Keratinocyte (primary cell): ENCODE results near the gene TAF4B. TPM values are rescaled to one million over a fixed set of nuclear protein-coding genes. Genes with fewer than 3 reads are reported as not detected.
A peak's percentile ranks its signal among the peaks of the same experiment; 100 is the strongest.

Experiments used
- DNase-seq: peaks from one replicate; pipeline ENCODE4 v3.0.0-alpha.2; 2011; ENCODE audit warnings: low read depth, missing footprints, low spot score
- FAIRE-seq: peaks from 2 replicates; lab custom pipeline; 2011; peaks lifted over from hg19 to GRCh38; lab: Jason Lieb, UNC
- H2AFZ ChIP-seq: 2 replicates; pipeline ENCODE4 v1.6.0; 2012; ENCODE audit warnings: low read length, control low read depth, inconsistent platforms; ENCODE audit not compliant: control insufficient read depth
- H3K27ac ChIP-seq: 2 replicates; pipeline ENCODE4 v1.5.1; 2011; ENCODE audit warnings: low read length; ENCODE audit not compliant: control insufficient read depth, insufficient read depth
- H3K27me3 ChIP-seq: 3 replicates; pipeline ENCODE4 v1.6.0; 2011; ENCODE audit warnings: low read length; ENCODE audit not compliant: control insufficient read depth, insufficient read depth; ENCODE audit errors: extremely low read depth
- H3K36me3 ChIP-seq, 2 experiments: 2 replicates in 1 of 2; 3 replicates in 1 of 2; pipeline ENCODE4 v1.5.1; 2011; ENCODE audit warnings: low read length in 2 of 2, mild to moderate bottlenecking in 1 of 2; ENCODE audit not compliant: control insufficient read depth in 2 of 2, insufficient read depth in 2 of 2; ENCODE audit errors: extremely low read depth in 1 of 2
- H3K4me1 ChIP-seq: 3 replicates; pipeline ENCODE4 v1.5.1; 2011; ENCODE audit warnings: low read length; ENCODE audit not compliant: control insufficient read depth, insufficient read depth; ENCODE audit errors: extremely low read depth
- H3K4me2 ChIP-seq: 3 replicates; pipeline ENCODE4 v1.6.0; 2011; ENCODE audit warnings: low read depth, low read length; ENCODE audit not compliant: control insufficient read depth, insufficient read depth; ENCODE audit errors: extremely low read depth
- H3K4me3 ChIP-seq, 3 experiments: fragments of 200-600 bp in 1 of 3; sonication (generic) in 1 of 3; 2 replicates in 2 of 3; 3 replicates in 1 of 3; pipeline ENCODE4 v1.5.1; 2011 to 2016; ENCODE audit warnings: low read length in 3 of 3, mild to moderate bottlenecking in 3 of 3, control low read depth in 2 of 3, inconsistent platforms in 1 of 3, low read depth in 1 of 3, mixed read lengths in 1 of 3, mixed run types in 1 of 3, moderate library complexity in 1 of 3; ENCODE audit not compliant: control insufficient read depth in 2 of 3, insufficient read depth in 2 of 3; ENCODE audit errors: extremely low read depth in 1 of 3
- H3K79me2 ChIP-seq: 2 replicates; pipeline ENCODE4 v1.6.0; 2012; ENCODE audit warnings: low read length; ENCODE audit not compliant: control insufficient read depth, insufficient read depth
- H3K9ac ChIP-seq: 3 replicates; pipeline ENCODE4 v1.6.0; 2011; ENCODE audit warnings: low read length; ENCODE audit not compliant: control insufficient read depth, insufficient read depth; ENCODE audit errors: extremely low read depth
- H3K9me1 ChIP-seq: 3 replicates; pipeline ENCODE4 v1.6.0; 2011; ENCODE audit warnings: low read length; ENCODE audit not compliant: control insufficient read depth, insufficient read depth; ENCODE audit errors: extremely low read depth
- H3K9me3 ChIP-seq: 2 replicates; pipeline ENCODE4 v1.5.1; 2012; ENCODE audit warnings: low read depth, low read length; ENCODE audit not compliant: control insufficient read depth
- H4K20me1 ChIP-seq: 3 replicates; pipeline ENCODE4 v1.6.0; 2011; ENCODE audit warnings: low read length; ENCODE audit not compliant: control insufficient read depth, insufficient read depth; ENCODE audit errors: extremely low read depth
- CTCF ChIP-seq, 3 experiments: IDR thresholded peaks in 1 of 3; conservative IDR thresholded peaks in 1 of 3; optimal IDR thresholded peaks in 1 of 3; 2 replicates in 2 of 3; 3 replicates in 1 of 3; pipeline versions ENCODE3 to v1.5.1; 2011; ENCODE audit warnings: low read length in 3 of 3, mild to moderate bottlenecking in 3 of 3, moderate library complexity in 2 of 3, control low read depth in 1 of 3, inconsistent platforms in 1 of 3; ENCODE audit not compliant: insufficient read depth in 2 of 3; ENCODE audit errors: extremely low read depth in 1 of 3
- EZH2 ChIP-seq: IDR thresholded peaks from one replicate; pipeline ENCODE4 v1.6.1; 2012; ENCODE audit warnings: inconsistent platforms, mild to moderate bottlenecking, low read length, moderate library complexity
- dilution Hi-C: fragments of 300-500 bp; cut with MboI; formaldehyde crosslinking; loops from one replicate; pipeline ENCODE4 v1.7.0; 2020; ENCODE audit warnings: low sequenced_read_pairs; ENCODE audit not compliant: extremely low pct_ligation_motif_present
- polyA plus RNA-seq, 5 experiments: library from polyadenylated mRNA; depleted of rRNA in 3 of 5; stranded (reverse) in 3 of 5; stranded (forward) in 1 of 5; unstranded in 1 of 5; fragments of >200 nt; gene quantifications; 1 replicate in 1 of 5; 2 replicates in 3 of 5; 3 replicates in 1 of 5; pipeline versions ENCODE4 v1.2.1 to v1.2.3, GENCODE V29; 2011 to 2012; ENCODE audit warnings: missing spikeins in 2 of 5, low read depth in 1 of 5, low replicate concordance in 1 of 5

Gene TAF4B
- polyA plus RNA-seq, 1 donor (not counting 4 experiments of a cell fraction or from before 2014, with no cell fraction given) = 5.9 TPM

- TF ChIP-seq EZH2 = no peak
- no peak for TF ChIP-seq CTCF (optimal IDR thresholded peaks at IDR 0.05 in 1 of 3, IDR thresholded peaks at IDR 0.05 in 1 of 3, conservative IDR thresholded peaks at IDR 0.05 in 1 of 3; ENCODE audit: extremely low read depth in 1 of 3, insufficient read depth in 2 of 3, low read length in 3 of 3)
- Histone ChIP-seq H3K4me1 (no peaks in the 10 kb centered on the region), H3K9me1 (no peaks in the 10 kb centered on the region), H3K27me3 (no peaks in the 10 kb centered on the region), H3K4me2 (no peak overlapping the region), H3K9ac (no peak overlapping the region), H3K4me3 (no peak overlapping the region), H3K9me3 (no peaks in the 10 kb centered on the region), H2AFZ (peak overlapping the region; percentile 8), H4K20me1 (no peaks in the 10 kb centered on the region), H3K79me2 (no peaks in the 10 kb centered on the region), H3K36me3 (no peaks in the 10 kb centered on the region), H3K27ac (no peak overlapping the region)
- dilution Hi-C loops = no loop called here
- DNase-seq (no peak), FAIRE-seq (no peak)
Measured at GRCh38 chr18:26335156-26335555, 108.9 kb downstream of the TAF4B start.

- H3K4me3 ChIP-seq = no peak overlapping the region
- TF ChIP-seq EZH2 = no peak
- no peak for TF ChIP-seq CTCF (optimal IDR thresholded peaks at IDR 0.05 in 1 of 3, IDR thresholded peaks at IDR 0.05 in 1 of 3, conservative IDR thresholded peaks at IDR 0.05 in 1 of 3; ENCODE audit: extremely low read depth in 1 of 3, insufficient read depth in 2 of 3, low read length in 3 of 3)
- no peaks in the 10 kb centered on the region for H4K20me1 ChIP-seq
- no peaks in the 10 kb centered on the region for H3K36me3 ChIP-seq
- FAIRE-seq (no peak), DNase-seq (no peak)
- no peaks in the 10 kb centered on the region for H3K9me3 ChIP-seq
- H3K27ac ChIP-seq = no peak overlapping the region
- dilution Hi-C loops = no loop called here
- H3K4me2 ChIP-seq = no peak overlapping the region
- H3K27me3 ChIP-seq = no peaks in the 10 kb centered on the region
- no peaks in the 10 kb centered on the region for H3K4me1 ChIP-seq
- H3K79me2 ChIP-seq = no peaks in the 10 kb centered on the region
- no peak overlapping the region for H2AFZ ChIP-seq
- no peaks in the 10 kb centered on the region for H3K9me1 ChIP-seq
- H3K9ac ChIP-seq = no peak overlapping the region
Measured at GRCh38 chr18:26335571-26336487, 109.6 kb downstream of the TAF4B start.
